Activated T-helper 1 cell treated with anti-CD3 and anti-CD28 coated beads, Interleukin-2, amount 50 U/mL, for 16 hours (primary cell): ENCODE data around the gene PPM1D.
"Not testable (repeated sequence)": the region's sequence is repeated elsewhere in the genome, so short reads cannot be mapped to it uniquely, and the experiment has no call there.

Source experiments
- DNase-seq, 2 donors: peaks; one replicate each; pipeline ENCODE4 v3.0.0-alpha.2; 2020; ENCODE audit warnings: low read depth in 1 of 2, low spot score in 1 of 2

Gene PPM1D

GRCh38 chr17:60664022-60664421 is 64.0 kb downstream of the PPM1D start:
- no peak for DNase-seq

DNA sequence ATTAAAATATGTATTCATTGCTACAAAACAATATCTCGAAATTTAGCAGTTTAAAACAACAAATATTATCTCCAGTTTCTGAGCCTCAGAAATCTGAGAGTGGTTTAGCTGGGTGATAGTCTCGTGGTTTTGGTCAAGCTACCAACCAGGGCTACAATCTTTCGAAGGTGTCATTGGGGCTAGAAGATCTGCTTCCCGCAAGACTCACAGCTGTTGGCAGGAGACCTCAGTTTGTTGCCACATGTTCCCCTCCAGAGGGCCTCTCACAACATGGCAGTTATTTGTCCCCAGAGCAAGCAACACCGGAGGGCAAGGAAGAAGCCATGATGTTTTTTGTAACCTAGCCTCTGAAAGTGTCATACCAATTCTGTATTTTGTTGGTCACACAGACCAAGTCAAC is 65.6 kb downstream of the PPM1D start:
- no peak for DNase-seq

GRCh38 chr17:60668741-60669140 is 68.7 kb downstream of the PPM1D start:
- DNase-seq: not testable (repeated sequence)

DNA sequence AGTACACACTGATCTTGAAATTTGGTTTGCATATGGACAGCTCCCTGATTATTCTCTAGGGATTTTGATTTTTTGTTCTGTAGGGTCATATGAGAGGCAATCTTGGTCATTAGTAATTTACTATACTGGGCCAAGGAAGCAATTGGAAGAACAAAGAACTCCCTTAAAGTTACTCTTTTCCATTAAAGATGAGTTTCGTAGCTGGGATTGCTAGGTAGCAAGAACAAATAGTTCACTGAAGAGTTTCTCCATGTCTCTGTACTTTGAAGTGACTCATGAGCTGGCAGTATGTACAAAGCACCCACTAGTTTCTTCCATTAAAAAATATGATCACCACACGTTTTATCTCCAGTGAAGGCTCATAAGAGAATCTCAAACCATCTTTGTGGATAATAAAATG is 71.5 kb downstream of the PPM1D start:
- no peak for DNase-seq

DNA sequence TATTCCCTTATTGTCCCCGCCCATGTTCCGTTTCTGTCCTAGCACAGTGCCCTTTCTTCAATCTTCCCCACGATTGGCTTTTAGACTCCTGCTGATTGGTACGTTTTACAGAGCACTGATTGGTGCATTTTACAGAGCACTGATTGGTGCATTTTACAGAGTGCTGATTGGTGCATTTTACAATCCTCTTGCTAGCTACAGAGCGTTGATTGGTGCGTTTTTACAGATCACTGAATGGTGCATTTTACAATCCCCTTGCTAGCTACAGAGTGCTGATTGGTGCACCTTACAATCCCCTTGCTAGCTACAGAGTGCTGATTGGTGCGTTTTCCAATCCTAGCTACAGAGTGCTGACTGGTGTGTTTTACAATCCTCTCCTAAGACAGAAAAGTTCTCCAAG is 74.6 kb downstream of the PPM1D start:
- not testable (repeated sequence) for DNase-seq

DNA sequence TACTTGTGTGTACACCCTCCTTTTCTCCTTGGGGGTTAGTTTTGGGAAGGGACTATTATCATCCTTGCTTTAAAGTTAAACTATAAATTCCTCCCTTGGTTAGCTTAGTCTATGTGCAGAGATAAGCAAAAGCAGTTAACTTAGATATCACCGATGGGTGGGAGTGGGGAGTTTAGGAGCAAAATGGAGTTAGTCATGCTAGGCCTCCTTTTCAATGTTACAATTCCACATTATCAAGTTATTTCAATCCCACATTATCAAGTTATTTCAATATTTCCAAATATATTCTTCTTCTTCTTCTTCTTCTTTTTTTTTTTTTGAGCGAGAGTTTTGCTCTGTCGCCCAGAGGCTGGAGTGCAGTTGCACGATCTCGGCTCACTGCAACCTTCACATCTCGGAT is 76.0 kb downstream of the PPM1D start:
- no peak for DNase-seq

DNA sequence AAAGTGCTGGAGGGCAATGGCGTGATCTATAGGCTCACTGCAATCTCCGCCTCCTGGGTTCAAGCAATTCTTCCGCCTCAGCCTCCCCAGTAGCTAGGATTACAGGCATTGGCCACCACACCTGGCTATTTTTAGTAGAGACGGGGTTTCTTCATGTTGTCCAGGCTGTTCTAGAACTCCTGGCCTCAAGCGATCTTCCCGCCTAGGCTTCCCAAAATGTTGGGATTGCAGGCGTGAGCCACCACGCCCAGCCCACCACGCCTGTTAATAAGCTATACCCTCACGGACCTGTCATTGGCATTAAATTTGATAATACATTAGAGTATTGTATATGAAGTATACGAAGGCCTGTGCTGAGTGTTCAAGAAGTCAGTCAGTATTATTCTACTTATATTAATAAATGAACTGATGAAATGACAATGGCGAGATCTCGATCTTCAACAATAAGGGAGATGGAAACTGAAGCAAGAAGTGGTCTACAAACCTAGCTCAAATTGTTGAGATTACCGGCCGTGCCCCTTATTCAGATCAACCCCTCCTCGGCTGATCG is 76.8 kb downstream of the PPM1D start:
- DNase-seq: no peak

DNA sequence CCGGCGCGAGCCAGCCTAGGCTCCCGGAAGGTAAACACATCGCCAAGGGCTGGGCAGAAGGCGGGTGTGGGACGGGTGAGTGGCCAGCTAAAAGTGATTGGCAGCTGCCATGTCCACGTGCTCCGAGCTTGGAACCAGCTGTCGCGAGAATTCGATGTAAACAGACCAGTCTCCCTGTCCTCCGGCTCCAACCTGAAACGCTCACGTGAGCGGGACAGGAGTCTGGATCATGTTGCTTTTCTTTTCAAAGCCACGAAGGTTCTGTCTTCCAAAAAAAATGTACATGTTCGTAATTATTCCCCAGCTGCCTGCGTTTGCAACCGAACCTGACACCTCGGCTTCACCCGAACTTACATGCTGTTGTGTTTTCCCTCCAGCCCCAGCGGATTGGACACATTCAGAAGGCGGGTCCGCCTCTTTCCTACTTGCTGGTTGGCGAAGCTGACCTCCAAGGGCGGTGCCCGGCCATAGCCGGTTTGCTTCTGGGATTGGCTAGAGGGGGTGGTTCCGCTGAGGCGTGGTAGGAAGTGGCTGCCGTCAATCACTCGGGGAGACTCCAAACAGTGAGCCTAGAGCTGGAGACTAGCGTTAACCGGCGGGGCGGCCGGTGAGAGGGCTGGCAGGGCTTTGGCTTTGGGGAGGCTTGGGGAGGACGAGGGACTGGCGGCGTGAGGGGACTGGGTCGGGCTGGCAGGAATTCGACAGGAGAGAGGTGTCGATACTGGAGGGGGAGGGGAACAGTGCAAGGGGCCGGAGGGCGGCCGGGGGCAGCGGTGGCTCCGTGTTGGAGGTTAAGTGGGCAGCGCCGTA is 77.5 kb downstream of the PPM1D start, which contains the start of gene BCAS3:
Gene BCAS3, plus strand, starts transcription at position 544 of the 810 bp plus-strand sequence.
- DNase-seq: peak; percentile 86 to 94

DNA sequence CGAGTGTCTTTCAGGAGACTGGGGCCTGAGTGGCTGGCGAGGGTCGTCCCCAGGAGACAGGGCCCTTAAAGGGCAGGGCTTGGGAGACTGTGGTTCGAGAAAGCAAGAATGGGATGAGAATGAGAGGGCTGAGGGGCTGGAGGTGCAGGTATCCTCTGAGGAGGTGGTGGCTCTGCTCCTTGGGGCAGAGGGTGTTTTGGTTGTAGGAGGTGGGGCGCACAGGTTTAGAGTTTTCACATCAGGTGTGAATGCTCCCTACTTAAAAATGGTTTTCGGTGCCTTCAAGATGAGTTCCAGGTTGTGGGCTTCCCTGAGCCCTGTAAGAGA is 78.1 kb downstream of the PPM1D start:
- DNase-seq: no peak

GRCh38 chr17:60679287-60679686 is 79.3 kb downstream of the PPM1D start:
- no peak for DNase-seq

DNA sequence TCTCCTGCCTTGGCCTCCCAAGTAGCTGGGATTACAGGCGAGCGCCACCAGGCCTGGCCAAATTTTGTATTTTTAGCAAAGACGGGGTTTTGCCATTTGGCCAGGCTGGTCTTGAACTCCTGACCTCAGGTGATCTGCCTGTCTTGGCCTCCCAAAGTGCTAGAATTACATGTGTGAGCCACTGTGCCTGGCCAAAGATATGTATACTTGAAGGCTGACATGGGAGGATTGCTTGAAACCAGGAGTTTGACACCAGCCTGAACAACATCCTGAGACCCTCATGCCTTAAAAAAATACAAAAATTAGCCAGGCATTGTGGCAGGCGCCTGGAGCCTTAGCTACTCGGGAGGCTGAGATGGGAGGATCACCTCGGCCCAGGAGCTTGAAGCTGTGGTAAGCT is 80.8 kb downstream of the PPM1D start:
- no peak for DNase-seq

DNA sequence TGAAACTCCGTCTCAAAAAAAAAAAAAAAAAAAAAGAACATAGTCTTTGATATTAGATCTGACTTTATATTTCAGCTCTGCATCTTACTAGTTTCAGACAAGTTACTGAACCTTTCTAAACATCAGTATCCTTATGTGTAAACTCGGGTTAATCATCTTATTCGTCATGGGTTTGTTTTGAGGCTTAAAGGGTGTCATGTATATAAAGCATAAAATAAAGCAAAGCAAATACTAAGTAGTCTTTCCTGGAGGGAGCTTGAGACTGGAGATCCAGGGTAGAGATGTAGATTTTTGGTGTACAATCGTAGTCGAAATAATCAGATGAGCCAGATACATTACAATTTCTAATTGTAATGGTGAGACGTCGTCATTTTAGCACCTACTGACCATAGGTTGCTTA is 85.4 kb downstream of the PPM1D start:
- DNase-seq: no peak

DNA sequence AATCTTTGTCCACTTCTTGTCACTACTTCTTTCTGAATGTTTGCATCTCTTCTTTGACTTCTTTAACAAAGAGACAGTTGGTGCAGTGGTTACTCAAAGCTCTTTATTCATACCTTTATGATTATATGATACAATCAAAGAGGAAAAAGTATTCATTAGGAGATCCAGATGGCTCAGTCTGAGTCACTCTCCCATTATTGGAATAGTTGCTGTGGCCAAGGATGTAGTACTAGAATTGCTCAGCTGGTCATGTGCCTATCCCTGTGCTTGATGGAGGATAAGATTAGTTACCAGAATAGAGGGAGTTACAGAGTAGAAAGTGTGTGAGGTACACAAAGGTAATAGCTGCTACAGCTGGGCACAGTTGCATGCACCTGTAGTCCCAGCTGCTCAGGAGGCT is 96.0 kb downstream of the PPM1D start:
- no peak for DNase-seq

DNA sequence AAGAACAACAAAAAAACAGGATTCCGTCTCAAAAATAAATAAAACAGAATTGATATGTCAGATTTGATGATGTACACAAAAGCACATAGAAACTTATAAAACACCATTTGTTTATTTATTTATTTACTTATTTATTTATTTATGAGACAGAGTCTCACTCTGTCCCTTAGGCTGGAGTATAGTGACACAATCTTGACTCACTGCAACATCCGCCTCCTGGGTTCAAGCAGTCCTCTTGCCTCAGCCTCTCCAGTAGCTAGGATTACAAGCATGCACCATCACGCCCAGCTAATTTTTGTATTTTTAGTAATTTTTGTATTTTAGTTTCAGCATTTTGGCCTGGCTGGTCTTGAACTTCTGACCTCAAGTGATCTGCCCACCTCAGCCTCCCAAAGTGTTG is 99.1 kb downstream of the PPM1D start:
- no peak for DNase-seq

GRCh38 chr17:60704170-60704569 is 104.2 kb downstream of the PPM1D start:
- no peak for DNase-seq

DNA sequence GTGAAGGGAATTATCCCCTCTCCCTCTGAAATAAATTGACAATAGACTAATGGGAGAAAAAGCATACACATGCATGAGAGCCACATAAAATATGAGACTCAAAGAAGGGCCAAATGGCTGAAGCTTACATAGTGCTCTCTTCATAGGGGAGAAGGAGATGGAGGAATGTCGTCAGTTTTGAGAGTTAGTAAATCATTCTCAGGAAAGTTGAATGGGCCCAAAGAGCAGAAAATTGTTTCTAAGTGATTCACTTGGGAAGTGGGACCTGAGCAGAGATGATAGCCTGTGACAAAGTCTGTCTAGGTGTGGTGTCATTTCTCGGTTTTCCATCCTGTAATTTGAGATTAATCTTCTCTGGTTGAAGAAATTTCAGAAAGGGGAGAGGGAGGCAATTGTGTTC is 112.7 kb downstream of the PPM1D start:
- no peak for DNase-seq

- no peak for DNase-seq
These were observed 113.6 kb downstream of the PPM1D start for GRCh38 chr17:60713608-60714007.
